SH-SY5Y (cell line): ENCODE data around the gene SNCAIP.

Source experiments
- GATA2 ChIP-seq: IDR thresholded peaks from 2 replicates; pipeline ENCODE4 v1.6.1; 2011; ENCODE audit warnings: mild to moderate bottlenecking, low read depth, low read length
- GATA3 ChIP-seq: IDR thresholded peaks from 2 replicates; pipeline ENCODE4 v1.6.1; 2011; ENCODE audit warnings: low read depth, mild to moderate bottlenecking, low read length, moderate library complexity

DNA sequence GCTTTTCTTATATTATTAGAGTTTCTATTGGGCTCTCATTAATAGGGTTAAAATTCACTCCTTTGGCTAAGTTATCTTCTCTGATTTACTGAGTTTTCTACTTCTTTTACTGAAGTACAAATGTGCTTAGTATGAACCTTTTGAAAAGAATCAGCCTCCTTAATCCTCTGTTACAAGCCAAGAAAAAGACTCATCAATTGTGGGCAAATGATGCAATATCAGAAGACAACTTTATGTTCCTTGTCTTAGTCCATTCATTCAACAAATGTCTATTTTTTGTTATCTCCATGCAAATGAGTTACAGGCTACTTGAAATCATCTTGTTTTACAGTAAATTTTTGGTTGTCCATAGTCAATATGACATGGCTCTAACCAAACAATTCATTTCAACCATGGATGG is 40.3 kb downstream of the SNCAIP start:
- no peak for TF ChIP-seq GATA3
- TF ChIP-seq GATA2 = no peak
